Stimulated activated CD4-positive, alpha-beta T cell treated with anti-CD3 and anti-CD28 coated beads, Interleukin-2, amount 100 ng/mL, for 4 hours (primary cell): ENCODE measurements around the gene CELSR3.
A peak's percentile ranks its signal among the peaks of the same experiment; 100 is the strongest.

Experiments
- DNase-seq: peaks from one replicate; pipeline ENCODE4 v3.0.0-alpha.2; 2020; ENCODE audit warnings: low read depth

The CELSR3 gene, protein sequence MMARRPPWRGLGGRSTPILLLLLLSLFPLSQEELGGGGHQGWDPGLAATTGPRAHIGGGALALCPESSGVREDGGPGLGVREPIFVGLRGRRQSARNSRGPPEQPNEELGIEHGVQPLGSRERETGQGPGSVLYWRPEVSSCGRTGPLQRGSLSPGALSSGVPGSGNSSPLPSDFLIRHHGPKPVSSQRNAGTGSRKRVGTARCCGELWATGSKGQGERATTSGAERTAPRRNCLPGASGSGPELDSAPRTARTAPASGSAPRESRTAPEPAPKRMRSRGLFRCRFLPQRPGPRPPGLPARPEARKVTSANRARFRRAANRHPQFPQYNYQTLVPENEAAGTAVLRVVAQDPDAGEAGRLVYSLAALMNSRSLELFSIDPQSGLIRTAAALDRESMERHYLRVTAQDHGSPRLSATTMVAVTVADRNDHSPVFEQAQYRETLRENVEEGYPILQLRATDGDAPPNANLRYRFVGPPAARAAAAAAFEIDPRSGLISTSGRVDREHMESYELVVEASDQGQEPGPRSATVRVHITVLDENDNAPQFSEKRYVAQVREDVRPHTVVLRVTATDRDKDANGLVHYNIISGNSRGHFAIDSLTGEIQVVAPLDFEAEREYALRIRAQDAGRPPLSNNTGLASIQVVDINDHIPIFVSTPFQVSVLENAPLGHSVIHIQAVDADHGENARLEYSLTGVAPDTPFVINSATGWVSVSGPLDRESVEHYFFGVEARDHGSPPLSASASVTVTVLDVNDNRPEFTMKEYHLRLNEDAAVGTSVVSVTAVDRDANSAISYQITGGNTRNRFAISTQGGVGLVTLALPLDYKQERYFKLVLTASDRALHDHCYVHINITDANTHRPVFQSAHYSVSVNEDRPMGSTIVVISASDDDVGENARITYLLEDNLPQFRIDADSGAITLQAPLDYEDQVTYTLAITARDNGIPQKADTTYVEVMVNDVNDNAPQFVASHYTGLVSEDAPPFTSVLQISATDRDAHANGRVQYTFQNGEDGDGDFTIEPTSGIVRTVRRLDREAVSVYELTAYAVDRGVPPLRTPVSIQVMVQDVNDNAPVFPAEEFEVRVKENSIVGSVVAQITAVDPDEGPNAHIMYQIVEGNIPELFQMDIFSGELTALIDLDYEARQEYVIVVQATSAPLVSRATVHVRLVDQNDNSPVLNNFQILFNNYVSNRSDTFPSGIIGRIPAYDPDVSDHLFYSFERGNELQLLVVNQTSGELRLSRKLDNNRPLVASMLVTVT (N-terminal part only)

DNA sequence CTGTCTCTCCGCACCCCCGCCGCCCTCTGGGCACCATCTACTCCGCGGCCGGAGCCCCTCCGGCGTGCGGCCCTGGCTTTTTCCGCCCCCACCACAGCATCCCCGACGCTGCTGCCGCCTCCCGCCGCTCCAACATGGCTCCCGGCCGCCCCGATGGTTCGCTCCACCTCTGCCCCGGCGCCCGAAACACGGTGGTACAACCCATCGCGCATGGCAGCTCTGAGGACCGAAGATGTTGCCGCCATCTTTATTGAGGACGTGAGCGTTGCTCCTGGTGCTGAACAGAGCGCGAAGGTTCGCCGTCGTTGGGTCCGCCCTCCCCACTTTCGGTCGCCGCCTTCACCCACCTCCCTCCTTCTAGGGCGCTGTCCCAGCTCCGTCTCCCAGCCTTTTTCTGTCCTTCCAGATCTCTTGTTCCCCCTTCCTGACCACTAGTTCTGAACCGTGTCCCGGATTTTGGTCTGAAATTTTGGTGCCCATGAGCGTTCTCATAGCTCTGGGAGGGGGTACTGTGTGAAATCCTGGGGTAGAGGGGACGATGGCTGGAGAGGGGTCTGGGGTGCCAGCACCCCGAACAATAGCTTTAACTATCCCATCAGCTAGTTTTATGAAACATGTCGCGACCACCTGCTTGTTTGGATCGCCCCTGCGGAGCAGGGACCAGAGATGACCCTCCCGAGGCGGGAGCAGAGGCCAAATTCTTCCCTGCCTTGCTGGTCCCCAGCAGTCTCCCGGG is at the start of gene CELSR3:
TSS of gene CELSR3 (minus strand) at position 134 of the 736 bp plus-strand sequence. CDS start 252 bp downstream, outside the sequence.
- DNase-seq, result peak; percentile 18

- DNase-seq, result no peak
Observed at GRCh38 chr3:48711727-48712126, 49.0 kb upstream of the CELSR3 start.

DNA sequence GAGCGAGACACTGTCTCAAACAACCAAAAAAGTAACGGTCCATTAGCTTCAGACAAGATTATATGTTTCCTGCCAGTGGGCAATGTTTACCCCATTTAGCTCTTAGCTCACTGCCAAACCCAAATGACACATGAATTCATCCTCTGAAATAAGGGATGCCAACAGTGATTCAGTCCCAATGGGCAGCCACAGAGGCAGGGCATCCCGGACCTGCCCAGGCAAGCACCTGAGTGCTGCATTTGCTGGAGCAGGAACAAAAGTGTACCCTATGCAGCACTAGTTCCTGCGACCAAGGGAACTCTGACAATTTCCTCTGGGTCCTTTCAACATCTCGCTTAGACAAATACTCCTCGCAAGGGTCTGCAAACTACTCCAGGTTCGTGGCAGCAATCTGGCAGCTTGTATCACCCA is 46.4 kb upstream of the CELSR3 start:
- DNase-seq, result no peak

DNA sequence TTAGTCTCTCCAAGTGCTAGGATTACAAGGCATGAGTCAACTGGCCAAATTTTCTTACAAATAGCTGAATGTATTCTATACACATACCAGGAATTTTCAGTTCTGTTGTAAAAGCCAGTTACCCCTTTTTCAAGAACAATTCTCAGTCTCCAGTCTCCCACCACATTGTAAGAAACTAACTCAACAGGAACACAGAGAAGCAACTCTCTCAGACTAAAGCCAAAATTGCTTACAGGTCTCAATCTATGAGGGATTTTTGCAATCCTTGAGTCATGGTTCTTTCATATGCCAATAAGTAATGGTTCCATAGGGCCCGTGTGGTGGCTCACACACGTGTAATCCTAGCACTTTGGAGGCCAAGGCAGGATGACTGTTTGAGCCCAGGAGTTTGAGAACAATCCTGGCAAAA is 45.8 kb upstream of the CELSR3 start:
- DNase-seq, result no peak

GRCh38 chr3:48707157-48707556 is 44.5 kb upstream of the CELSR3 start:
- no peak for DNase-seq

DNA sequence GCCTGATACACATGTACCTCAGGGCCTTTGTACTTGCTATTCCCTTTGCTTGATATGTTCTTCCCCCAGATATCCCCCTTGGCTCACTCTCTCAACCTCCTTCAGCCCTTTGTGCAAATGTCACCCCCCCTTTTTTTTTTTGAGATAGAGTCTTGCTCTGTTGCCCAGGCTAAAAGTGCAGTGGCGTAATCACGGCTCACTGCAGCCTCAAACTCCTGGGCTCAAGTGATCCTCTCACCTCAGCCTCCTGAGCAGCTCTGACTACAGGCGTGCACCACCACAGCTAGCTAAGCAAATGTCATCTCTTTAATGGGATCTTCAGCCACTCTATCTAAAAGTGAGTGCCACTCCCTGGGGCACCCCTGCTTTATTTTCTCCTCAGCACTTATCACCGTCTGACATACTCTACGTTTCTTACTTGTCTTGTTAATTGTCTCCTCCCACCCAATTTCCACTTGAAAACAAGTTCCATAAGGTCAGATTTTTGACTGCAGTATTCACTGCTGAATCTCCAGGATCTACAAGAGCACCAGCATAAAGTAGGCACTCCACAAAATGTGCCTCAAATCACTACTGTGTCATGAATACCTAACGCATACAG is 39.7 kb upstream of the CELSR3 start:
- no peak for DNase-seq

GRCh38 chr3:48700731-48701405 is 38.2 kb upstream of the CELSR3 start:
- DNase-seq, result no peak

DNA sequence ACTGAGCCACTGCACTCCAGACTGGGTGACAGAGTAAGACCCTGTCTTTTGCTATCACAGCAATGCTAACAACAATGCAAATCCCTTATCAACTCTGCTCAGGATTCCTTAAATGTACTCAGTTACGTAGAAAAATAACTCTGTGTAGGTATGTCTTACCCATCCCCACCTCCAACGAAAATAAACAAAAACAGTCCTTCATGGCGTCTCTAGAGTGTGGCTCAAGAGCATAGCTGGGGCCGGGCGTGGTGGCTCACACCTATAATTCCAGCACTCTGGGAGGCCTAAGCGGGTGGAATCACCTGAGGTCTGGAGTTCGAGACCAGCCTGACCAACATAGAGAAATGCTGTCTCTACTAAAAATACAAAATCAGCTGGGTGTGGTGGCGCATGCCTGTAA is 36.2 kb upstream of the CELSR3 start:
- no peak for DNase-seq

DNA sequence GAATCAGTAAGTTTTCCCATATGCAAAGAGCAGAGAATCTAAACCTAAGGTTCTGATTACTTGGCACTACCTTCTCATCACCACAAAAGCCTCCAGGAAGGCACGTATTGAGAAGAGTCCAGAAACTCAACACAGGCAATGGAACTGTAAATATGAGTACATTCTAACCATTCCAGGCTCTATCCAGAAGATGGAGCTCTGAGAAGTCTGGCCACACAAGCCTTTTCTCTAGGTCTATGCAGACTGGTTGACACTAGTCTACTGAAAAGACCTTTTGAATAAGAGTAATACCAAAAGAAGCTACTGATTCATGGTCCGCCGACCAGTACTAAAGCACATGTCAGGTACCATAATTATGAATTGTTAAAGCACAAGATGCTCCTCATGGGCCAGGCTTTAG is 35.3 kb upstream of the CELSR3 start:
- no peak for DNase-seq

- DNase-seq, result no peak
Observed at GRCh38 chr3:48696601-48697000, 33.9 kb upstream of the CELSR3 start.

DNA sequence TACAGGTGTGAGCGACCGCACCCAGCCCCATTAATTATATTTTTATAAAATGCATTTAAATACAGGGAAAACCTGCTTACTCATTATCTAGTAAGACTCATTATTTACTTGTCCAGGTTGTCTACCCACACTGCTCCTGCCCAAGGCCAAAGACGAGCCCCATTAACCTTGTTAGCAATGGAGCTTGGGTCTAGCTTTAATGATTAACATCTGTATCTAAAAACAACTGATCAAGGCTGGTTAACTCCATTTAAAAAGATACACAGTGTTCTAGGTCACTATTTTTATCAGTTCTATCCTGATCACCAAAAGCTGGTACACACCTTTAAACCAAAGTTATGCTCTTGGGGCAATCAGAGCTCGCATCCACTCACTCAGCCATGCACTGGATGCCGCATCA is 33.5 kb upstream of the CELSR3 start:
- no peak for DNase-seq

DNA sequence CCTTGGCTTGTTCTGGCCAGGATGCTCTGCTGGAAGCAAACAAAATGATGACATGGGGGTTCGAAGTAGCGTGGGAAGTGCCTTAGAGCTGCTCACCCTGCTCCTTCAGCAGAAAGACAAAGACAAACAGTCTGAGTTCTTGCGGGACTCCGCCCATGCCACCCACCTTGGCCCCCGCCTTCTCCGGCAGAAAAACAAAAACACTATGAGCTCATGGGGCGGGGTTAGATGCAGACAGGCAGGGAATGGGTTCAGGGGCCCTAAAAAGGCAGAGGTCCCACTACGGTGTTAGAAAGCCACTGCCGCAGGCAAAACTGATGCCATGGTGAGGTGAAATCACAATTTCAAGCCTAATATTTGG is 32.7 kb upstream of the CELSR3 start:
- DNase-seq, result no peak

DNA sequence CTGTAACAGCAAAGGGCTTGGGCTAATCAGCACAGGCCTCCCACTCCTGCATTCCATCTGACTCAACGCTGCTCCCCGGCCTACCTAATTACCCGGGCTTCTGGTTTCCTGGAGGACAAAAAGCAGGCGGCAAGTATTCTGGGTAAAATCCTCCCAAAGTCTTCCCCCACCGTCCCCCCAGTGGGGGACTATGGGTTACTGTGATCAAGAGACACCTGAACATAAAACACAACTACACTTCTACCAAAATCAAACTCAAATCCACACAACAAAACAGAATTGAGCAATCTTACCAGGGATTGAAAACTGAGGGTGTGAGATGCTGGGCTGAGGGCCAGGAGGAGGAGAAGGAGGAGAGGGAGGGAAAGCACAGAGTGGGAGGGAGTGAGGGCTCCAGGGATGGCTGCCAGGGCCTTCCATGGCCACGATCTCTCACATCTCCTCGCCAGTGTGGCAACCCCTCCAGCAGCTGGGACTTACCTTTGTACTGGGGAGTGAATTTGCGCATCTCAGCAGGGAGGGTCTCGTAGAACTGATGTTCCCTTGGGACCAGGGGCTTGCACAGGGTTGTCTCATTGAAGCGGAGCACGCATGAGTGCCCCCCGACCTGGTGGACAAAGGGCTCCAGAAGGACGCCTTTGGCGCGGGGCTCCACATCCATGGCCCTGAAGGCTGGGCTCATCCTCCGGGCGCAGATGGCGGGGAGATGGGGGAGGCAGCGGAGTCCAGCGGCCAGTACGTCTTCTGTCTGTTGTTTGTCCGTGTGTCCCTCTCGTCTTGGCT is 32.1 kb upstream of the CELSR3 start:
- DNase-seq, result no peak

GRCh38 chr3:48693826-48694225 is 31.1 kb upstream of the CELSR3 start:
- DNase-seq, result no peak

- no peak for DNase-seq
Observed at GRCh38 chr3:48692551-48692950, 29.9 kb upstream of the CELSR3 start.

- no peak for DNase-seq
Observed at GRCh38 chr3:48690846-48691458, 28.3 kb upstream of the CELSR3 start.

DNA sequence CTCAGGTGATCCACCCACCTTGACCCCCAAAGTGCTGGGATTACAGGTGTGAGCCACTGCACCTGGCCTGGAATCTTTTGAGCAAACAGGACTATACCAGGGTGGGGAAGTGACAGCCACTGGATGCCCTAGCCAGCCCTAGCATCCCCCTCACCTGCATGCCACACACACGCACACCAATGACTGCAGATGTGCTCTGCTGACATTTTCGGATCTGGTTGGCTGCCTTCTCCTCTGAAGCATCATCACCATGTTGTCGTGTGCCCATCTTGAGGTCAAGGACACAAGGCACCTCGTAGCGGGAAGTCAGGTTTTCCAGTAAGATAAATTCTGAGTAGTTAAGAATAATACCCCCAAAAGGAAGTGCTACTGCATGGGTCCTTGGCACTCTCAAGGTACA is 26.7 kb upstream of the CELSR3 start:
- no peak for DNase-seq

GRCh38 chr3:48688737-48689075 is 26.0 kb upstream of the CELSR3 start:
- DNase-seq, result no peak

DNA sequence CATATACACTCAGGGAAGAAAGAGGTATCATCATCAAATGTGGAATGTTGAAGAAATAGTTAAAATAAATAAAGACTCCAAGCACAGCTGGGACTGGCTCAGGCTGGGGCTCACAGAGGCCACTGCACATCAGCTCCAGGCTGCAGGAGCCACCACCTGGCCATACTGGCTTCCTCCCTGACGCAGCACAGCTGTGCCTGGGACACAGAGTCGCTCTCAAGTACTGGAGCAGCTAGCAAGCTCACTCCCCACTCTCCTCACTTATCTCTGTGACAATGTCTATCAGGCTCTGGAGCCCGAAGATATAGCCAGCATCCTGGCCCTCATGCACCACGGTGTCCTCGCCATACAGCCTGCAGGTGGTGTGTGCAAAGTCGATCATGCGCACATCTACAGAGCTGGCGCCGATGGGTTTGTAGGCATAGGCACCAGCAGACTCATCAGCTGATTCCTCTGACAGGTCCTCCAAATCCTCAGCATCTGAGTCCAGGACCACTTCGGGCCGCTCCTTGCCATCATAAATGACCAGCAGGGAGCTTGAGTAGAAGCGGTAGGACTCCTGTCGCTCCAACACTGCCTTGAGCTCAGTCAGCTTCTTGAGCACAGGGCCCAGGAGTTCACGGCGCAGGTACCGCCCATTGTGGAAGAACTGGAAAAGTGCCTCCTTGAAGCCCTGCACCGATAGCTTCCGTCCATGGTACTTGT is 25.5 kb upstream of the CELSR3 start:
- no peak for DNase-seq
